GM12875 (cell line): Measurements from ENCODE around the gene P3H3.
A peak's percentile ranks its signal among the peaks of the same experiment; 100 is the strongest.
"Not testable (repeated sequence)": the region's sequence is repeated elsewhere in the genome, so short reads cannot be mapped to it uniquely, and the experiment has no call there.

Source experiments
- H3K4me3 ChIP-seq: one replicate; pipeline ENCODE4 v1.5.1; 2011; ENCODE audit warnings: low read depth, low read length, control low read depth
- CTCF ChIP-seq: IDR thresholded peaks from 2 replicates; pipeline ENCODE4 v1.5.1; 2011; ENCODE audit warnings: low read depth, mild to moderate bottlenecking, control low read depth, inconsistent platforms, low read length, moderate library complexity, borderline replicate concordance; ENCODE audit not compliant: insufficient read depth

The P3H3 gene

GRCh38 chr12:6863033-6863432 is 34.8 kb downstream of the P3H3 start:
- no peak overlapping the region for H3K4me3 ChIP-seq
- no peak for TF ChIP-seq CTCF

- TF ChIP-seq CTCF = no peak
- H3K4me3 ChIP-seq = no peak overlapping the region
Observed at GRCh38 chr12:6863586-6864321, 35.5 kb downstream of the P3H3 start.

GRCh38 chr12:6865307-6865706 is 37.1 kb downstream of the P3H3 start:
- not testable (repeated sequence) for H3K4me3 ChIP-seq

DNA sequence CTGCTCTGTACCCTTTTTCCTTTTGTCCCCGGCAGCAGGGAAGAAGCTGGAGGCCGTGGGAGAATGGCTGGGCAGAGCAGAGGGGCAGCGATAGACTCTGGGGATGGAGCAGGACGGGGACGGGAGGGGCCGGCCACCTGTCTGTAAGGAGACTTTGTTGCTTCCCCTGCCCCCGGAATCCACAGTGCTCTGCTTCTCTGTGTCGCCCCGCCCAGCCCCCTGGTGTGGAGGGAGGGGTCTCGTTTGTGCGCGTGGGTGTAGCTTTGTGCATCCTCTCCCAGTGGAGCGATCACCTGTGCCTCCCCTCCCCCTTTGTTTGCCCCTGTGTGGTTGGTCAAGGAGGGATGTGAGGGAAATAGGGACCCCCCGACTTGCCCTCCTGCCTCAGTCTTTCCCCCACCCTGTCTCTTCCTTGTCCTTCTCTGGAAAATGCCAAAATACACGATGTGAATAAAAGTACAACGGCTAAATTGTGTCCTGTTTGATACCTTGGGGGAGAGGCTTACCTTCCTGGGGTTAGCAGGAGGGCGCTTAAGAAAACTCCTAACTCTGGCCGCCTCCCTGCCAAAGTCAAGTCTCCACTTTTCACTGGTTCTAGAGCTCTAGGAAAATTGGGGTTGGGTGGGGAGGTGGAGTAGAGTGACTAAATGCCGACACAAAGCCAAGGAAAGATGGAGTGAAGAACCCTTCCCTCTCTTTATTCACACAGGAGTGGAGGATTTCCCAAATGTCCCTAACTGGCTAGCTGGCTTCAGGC is 38.1 kb downstream of the P3H3 start:
- TF ChIP-seq CTCF = no peak
- H3K4me3 ChIP-seq = peak overlapping the region; percentile 99

DNA sequence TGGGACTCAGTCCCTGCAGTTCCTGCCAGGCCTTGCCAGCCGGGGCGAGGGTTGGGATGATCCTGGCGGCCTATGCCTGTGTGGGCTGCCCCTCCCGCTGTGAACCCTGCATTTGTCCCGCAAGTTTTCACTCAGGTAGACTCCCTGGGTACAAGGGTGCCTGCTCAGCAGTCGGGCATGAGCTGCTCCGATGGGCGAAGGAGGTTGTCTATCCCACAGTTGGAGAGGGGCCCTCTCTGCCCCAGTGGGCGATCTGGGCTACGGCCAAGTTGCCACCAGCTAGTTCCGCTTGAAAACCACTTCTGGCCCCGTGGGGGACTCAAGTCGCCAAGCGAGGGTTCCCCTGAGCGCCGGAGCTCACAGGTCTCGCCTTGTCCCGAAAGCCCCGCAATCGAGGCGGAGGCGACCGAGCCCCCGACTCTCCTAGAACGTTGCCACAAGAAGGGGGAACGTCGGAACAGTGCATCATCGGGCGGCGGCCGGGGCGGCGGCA is 38.8 kb downstream of the P3H3 start:
- peak overlapping the region; percentile 99 for H3K4me3 ChIP-seq
- no peak for TF ChIP-seq CTCF

DNA sequence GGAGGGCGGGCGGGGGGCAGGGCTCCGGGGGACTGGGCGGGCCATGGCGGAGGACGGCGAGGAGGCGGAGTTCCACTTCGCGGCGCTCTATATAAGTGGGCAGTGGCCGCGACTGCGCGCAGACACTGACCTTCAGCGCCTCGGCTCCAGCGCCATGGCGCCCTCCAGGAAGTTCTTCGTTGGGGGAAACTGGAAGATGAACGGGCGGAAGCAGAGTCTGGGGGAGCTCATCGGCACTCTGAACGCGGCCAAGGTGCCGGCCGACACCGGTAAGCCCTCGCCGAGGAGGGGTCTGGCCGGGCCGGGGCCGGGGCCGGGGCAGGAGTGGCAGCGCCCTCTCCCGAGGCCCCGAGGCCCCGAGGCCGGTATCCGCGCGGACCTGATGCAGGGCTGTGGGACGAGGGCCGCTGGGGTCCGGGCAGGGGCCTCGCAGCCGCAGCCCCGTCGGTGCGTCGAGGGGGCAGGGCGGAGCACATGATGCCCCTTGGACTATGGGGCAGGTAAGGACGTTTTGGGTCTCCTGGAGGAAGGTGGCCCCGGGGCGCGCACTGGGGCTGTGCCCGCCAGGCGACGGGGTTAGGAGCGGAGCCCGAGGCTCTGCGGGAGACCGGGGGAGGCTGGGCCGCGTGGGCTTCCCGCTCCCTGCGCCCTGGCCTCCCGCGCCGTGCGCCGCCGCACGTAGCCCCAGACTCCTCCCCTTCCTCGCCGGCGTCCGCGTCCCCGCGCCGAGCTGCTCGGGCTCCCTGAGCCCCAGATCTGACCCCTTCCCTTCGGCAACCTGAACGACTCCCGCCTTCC is 39.4 kb downstream of the P3H3 start, which contains the start of gene TPI1:
TSS of gene TPI1 (plus strand) at position 119 of the 798 bp plus-strand sequence. CDS start at position 155, 36 bp downstream.
- no peak for TF ChIP-seq CTCF

More for the DNA sequence above, 39.4 kb downstream of the P3H3 start, which contains the start of gene TPI1:
- peak within 1 kb of the TSS; percentile 99 for H3K4me3 ChIP-seq
